H1 (cell line): Measurements from ENCODE around the gene TBX5. TPM values are rescaled to one million over a fixed set of nuclear protein-coding genes. Genes with fewer than 3 reads are reported as not detected.

ENCODE experiments used
- CTCF ChIA-PET: fragments of 300-600 bp; sonication (Branson Sonifier 250); formaldehyde crosslinking; loops from one replicate; lab custom pipeline; 2021; ENCODE audit not compliant: partially characterized antibody; lab: Charles Lee
- POLR2A ChIA-PET: fragments of 300-600 bp; sonication (Branson Sonifier 250); formaldehyde crosslinking; loops from one replicate; lab custom pipeline; 2021; ENCODE audit warnings: inconsistent platforms; ENCODE audit not compliant: partially characterized antibody; lab: Charles Lee
- DNase-seq, 2 experiments: peaks; one replicate each; pipeline versions ENCODE4 v3.0.0 to v3.0.0-alpha.2; 2010 to 2022; ENCODE audit warnings: low spot score in 2 of 2, low read depth in 1 of 2, mixed read lengths in 1 of 2
- FAIRE-seq: peaks from 2 replicates; lab custom pipeline; 2011; peaks lifted over from hg19 to GRCh38; lab: Jason Lieb, UNC
- H2AFZ ChIP-seq: 2 replicates; pipeline ENCODE4 v1.8.1; 2012; ENCODE audit warnings: low read length, inconsistent platforms
- H2AK5ac ChIP-seq: 2 replicates; pipeline ENCODE4 v1.6.1; 2013; ENCODE audit warnings: low read depth, low read length
- H2BK120ac ChIP-seq: replicated peaks from 2 replicates; pipeline ENCODE3; 2013; ENCODE audit warnings: low read depth, low read length, inconsistent platforms
- H2BK12ac ChIP-seq: 2 replicates; pipeline ENCODE4 v1.6.1; 2013; ENCODE audit warnings: low read depth, low read length
- H2BK15ac ChIP-seq: 2 replicates; pipeline ENCODE4 v1.6.1; 2013; ENCODE audit warnings: low read length
- H2BK20ac ChIP-seq: 2 replicates; pipeline ENCODE4 v1.6.1; 2013; ENCODE audit warnings: low read length
- H2BK5ac ChIP-seq: 2 replicates; pipeline ENCODE4 v1.6.1; 2013; ENCODE audit warnings: low read depth, low read length
- H3K14ac ChIP-seq: 2 replicates; pipeline ENCODE4 v1.6.1; 2013; ENCODE audit warnings: inconsistent platforms; ENCODE audit not compliant: insufficient read length
- H3K18ac ChIP-seq: 2 replicates; pipeline ENCODE4 v1.6.1; 2013; ENCODE audit warnings: low read length; ENCODE audit errors: extremely low read depth
- H3K23ac ChIP-seq: 2 replicates; pipeline ENCODE4 v1.6.1; 2013; ENCODE audit warnings: inconsistent platforms; ENCODE audit not compliant: insufficient read length
- H3K23me2 ChIP-seq: 2 replicates; pipeline ENCODE4 v1.6.1; 2013; ENCODE audit warnings: low read depth, low read length
- H3K27ac ChIP-seq: 2 replicates; pipeline ENCODE4 v1.6.1; 2011; ENCODE audit warnings: low read depth, low read length, inconsistent platforms
- H3K27me3 ChIP-seq, 4 experiments: replicated peaks in 1 of 4; 1 replicate in 1 of 4; 2 replicates in 3 of 4; pipeline versions ENCODE4 v1.6.1 to v1.8.1; 2011 to 2013; ENCODE audit warnings: low read length in 3 of 4, mild to moderate bottlenecking in 3 of 4, inconsistent platforms in 2 of 4, mixed read lengths in 2 of 4, moderate library complexity in 1 of 4; ENCODE audit not compliant: control insufficient read depth in 3 of 4, insufficient read depth in 3 of 4; ENCODE audit errors: extremely low read depth in 1 of 4
- H3K36me3 ChIP-seq, 4 experiments: 2 replicates each; pipeline versions ENCODE4 v1.6.1 to v1.8.1; 2011 to 2013; ENCODE audit warnings: mild to moderate bottlenecking in 4 of 4, low read length in 3 of 4, moderate library complexity in 2 of 4, control low read depth in 1 of 4, inconsistent platforms in 1 of 4; ENCODE audit not compliant: insufficient read depth in 4 of 4, control insufficient read depth in 2 of 4
- H3K4ac ChIP-seq: replicated peaks from 2 replicates; pipeline ENCODE3; 2013; ENCODE audit warnings: low read length, low read depth, mixed read lengths, inconsistent platforms; ENCODE audit not compliant: insufficient read length
- H3K4me1 ChIP-seq, 4 experiments: replicated peaks in 1 of 4; 1 replicate in 1 of 4; 2 replicates in 3 of 4; pipeline versions ENCODE4 v1.6.1 to v1.8.1; 2011 to 2013; ENCODE audit warnings: low read length in 3 of 4, inconsistent platforms in 2 of 4, mixed read lengths in 1 of 4; ENCODE audit not compliant: insufficient read depth in 4 of 4, control insufficient read depth in 3 of 4
- H3K4me2 ChIP-seq, 2 experiments: 2 replicates each; pipeline versions ENCODE4 v1.6.1 to v1.8.1; 2011 to 2013; ENCODE audit warnings: low read depth in 2 of 2, low read length in 2 of 2, control low read depth in 1 of 2, inconsistent platforms in 1 of 2, mild to moderate bottlenecking in 1 of 2; ENCODE audit not compliant: insufficient read depth in 1 of 2
- H3K4me3 ChIP-seq, 4 experiments: fragments of 200-600, 300-600 bp in 1 of 4; sonication (generic), shearing (Covaris generic), sonication (Bioruptor Twin) in 1 of 4; 2 replicates each; pipeline versions ENCODE4 v1.5.1 to v1.8.1; 2011 to 2016; ENCODE audit warnings: low read length in 4 of 4, low read depth in 3 of 4, control low read depth in 2 of 4, inconsistent platforms in 2 of 4, mild to moderate bottlenecking in 2 of 4, mixed read lengths in 1 of 4, moderate library complexity in 1 of 4; ENCODE audit not compliant: insufficient read depth in 2 of 4; ENCODE audit errors: extremely low read depth in 1 of 4
- H3K56ac ChIP-seq: replicated peaks from 2 replicates; pipeline ENCODE3; 2013; ENCODE audit warnings: low read depth, mild to moderate bottlenecking, mixed read lengths, low read length, inconsistent platforms; ENCODE audit not compliant: insufficient read length
- H3K79me1 ChIP-seq: 2 replicates; pipeline ENCODE4 v1.6.1; 2013; ENCODE audit warnings: low read depth, low read length, control low read depth
- H3K79me2 ChIP-seq, 2 experiments: 2 replicates each; pipeline versions ENCODE4 v1.6.1 to v1.8.1; 2012 to 2013; ENCODE audit warnings: low read length in 2 of 2, mild to moderate bottlenecking in 2 of 2, inconsistent platforms in 1 of 2; ENCODE audit not compliant: insufficient read depth in 2 of 2, control insufficient read depth in 1 of 2
- H3K9ac ChIP-seq, 4 experiments: replicated peaks in 1 of 4; 1 replicate in 1 of 4; 2 replicates in 3 of 4; pipeline versions ENCODE4 v1.6.1 to v1.8.1; 2011 to 2013; ENCODE audit warnings: low read depth in 3 of 4, low read length in 3 of 4, control low read depth in 2 of 4, mild to moderate bottlenecking in 2 of 4, moderate library complexity in 2 of 4, inconsistent platforms in 1 of 4; ENCODE audit errors: extremely low read depth in 1 of 4
- H3K9me3 ChIP-seq, 2 experiments: 2 replicates each; pipeline versions ENCODE4 v1.6.1 to v1.8.1; 2012 to 2013; ENCODE audit warnings: mild to moderate bottlenecking in 2 of 2, moderate library complexity in 2 of 2, control low read depth in 1 of 2, inconsistent platforms in 1 of 2, low read depth in 1 of 2, low read length in 1 of 2, mixed read lengths in 1 of 2; ENCODE audit not compliant: insufficient read depth in 2 of 2
- H4K20me1 ChIP-seq, 2 experiments: replicated peaks in 1 of 2; 2 replicates each; pipeline versions ENCODE3 to v1.8.1; 2011 to 2013; ENCODE audit warnings: inconsistent platforms in 2 of 2, low read length in 2 of 2, mild to moderate bottlenecking in 1 of 2; ENCODE audit not compliant: insufficient read depth in 2 of 2, control insufficient read depth in 1 of 2
- H4K5ac ChIP-seq: 2 replicates; pipeline ENCODE4 v1.6.1; 2013; ENCODE audit warnings: low read length, low read depth, mixed read lengths, inconsistent platforms; ENCODE audit not compliant: insufficient read length
- H4K8ac ChIP-seq: 2 replicates; pipeline ENCODE4 v1.8.0; 2013; ENCODE audit warnings: mild to moderate bottlenecking, moderate library complexity, low read length, inconsistent platforms; ENCODE audit not compliant: insufficient read depth; ENCODE audit errors: extremely low read depth
- H4K91ac ChIP-seq: replicated peaks from 2 replicates; pipeline ENCODE3; 2013; ENCODE audit warnings: low read length, mixed read lengths, inconsistent platforms; ENCODE audit not compliant: insufficient read length
- CEBPB ChIP-seq: IDR thresholded peaks from 2 replicates; pipeline ENCODE4 v1.6.1; 2012; ENCODE audit warnings: low read depth, low read length
- EZH2 ChIP-seq: fragments of 200-600 bp; sonication (generic); IDR thresholded peaks from 2 replicates; pipeline ENCODE4 v1.7.1; 2012; ENCODE audit warnings: low read depth, mild to moderate bottlenecking, moderate library complexity, low read length, inconsistent platforms; ENCODE audit not compliant: severe bottlenecking
- HDAC6 ChIP-seq: IDR thresholded peaks from one replicate; pipeline ENCODE4 v1.7.1; 2012; ENCODE audit warnings: low read depth, mild to moderate bottlenecking, inconsistent platforms, low read length, moderate library complexity
- RNF2 ChIP-seq: fragments of 200-900, 300-1000 bp; sonication (generic); IDR thresholded peaks from 2 replicates; pipeline ENCODE4 v1.7.1; 2016; ENCODE audit warnings: borderline replicate concordance, low read depth, mild to moderate bottlenecking, antibody characterized with exemption, low read length; ENCODE audit not compliant: poor library complexity, severe bottlenecking; ENCODE audit errors: missing control alignments
- WGBS, 2 experiments: shearing (Covaris generic) in 1 of 2; methylation state at CpG; one replicate each; pipeline versions ENCODE4 v1.1.6 to v1.1.7; 2013 to 2015; ENCODE audit warnings: low lambda C conversion rate in 2 of 2, mixed read lengths in 2 of 2, inconsistent platforms in 1 of 2, low coverage in 1 of 2, missing lambda C conversion rate in 1 of 2; ENCODE audit not compliant: insufficient replicate concordance in 2 of 2, insufficient coverage in 1 of 2, insufficient read length in 1 of 2; ENCODE audit errors: extremely low coverage in 1 of 2, missing lambda C conversion rate in 1 of 2; 5-methylcytosine and 5-hydroxymethylcytosine counted together
- polyA plus RNA-seq, 7 experiments: library from polyadenylated mRNA; depleted of rRNA in 3 of 7; stranded (reverse) in 5 of 7; unstranded in 2 of 7; fragments of >200 nt in 5 of 7; fragments of 200-250 nt in 2 of 7; gene quantifications; 1 replicate in 5 of 7; 2 replicates in 1 of 7; 4 replicates in 1 of 7; pipeline versions ENCODE4 v1.2.1 to v1.2.3, GENCODE V29; 2011 to 2013; ENCODE audit warnings: missing spikeins in 2 of 7, mixed read lengths in 2 of 7
- total RNA-seq: library from RNA; stranded (reverse); fragmentation: NEBNext Ultra II Directional; extraction: Animal tissue kit (Norgen Biotek cat#: 25700); gene quantifications from 2 replicates; pipeline ENCODE4 v1.2.1, GENCODE V29; 2021
- TF ChIP-seq, protein P1 (sequence below): IDR thresholded peaks from 2 replicates; pipeline ENCODE4 v1.6.1; 2012; ENCODE audit warnings: inconsistent platforms

TBX5 gene
- total and polyA plus RNA-seq, 2 of the 8 experiments (the other 6 are each of a cell fraction or from before 2014, with no cell fraction given): 0.05 TPM; not detected in 1

DNA sequence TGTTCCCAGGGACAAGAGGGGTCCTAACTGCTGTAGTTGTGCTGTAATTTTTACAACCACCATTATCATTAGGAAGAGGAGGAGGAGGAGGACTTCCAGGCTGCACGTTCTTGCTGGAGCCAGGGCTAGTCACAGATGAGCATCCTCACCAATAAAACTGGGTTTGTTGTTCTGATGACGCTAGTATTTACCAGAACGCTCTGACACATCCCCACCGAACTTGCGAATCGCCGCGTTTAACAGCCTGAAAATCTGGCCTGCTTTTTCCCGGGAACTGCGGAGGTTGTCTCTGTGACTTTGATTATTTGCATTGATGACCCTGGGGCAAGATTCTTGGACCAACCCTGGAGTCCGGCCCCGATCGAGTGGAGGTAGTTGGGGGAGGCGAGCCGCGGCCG is 10.2 kb downstream of the TBX5 start:
- H3K4me1 ChIP-seq: peaks cover 12 to 38% (median 22%) of the 10 kb centered on the region in 4 experiments
- peaks cover 71 to 84% (median 81%) of the 10 kb centered on the region in 4 experiments for H3K27me3 ChIP-seq
- peaks cover 0 to 28% of the 10 kb centered on the region in 2 experiments for H4K20me1 ChIP-seq
- peak overlapping the region in 2 of 4 experiments; percentile 15 to 44; a peak in 4 of 8 replicates for H3K4me3 ChIP-seq
- no peak overlapping the region for H3K4ac ChIP-seq
- WGBS, 2 experiments: 5% methylated on average over 10 of the region's 17 CpGs; no CpG with 5 or more reads in 1 of the 2 experiments
- H2BK120ac ChIP-seq: no peak overlapping the region
- H3K23me2 ChIP-seq: no peaks in the 10 kb centered on the region
- H3K36me3 ChIP-seq: no peaks in the 10 kb centered on the region
- H3K4me2 ChIP-seq: peak overlapping the region; percentile 46 to 61
- no peaks in the 10 kb centered on the region; the same call in 1 of the 2 replicates for H3K79me1 ChIP-seq
- H4K8ac ChIP-seq: no peak overlapping the region
- no peak overlapping the region for H3K23ac ChIP-seq
- no peaks in the 10 kb centered on the region for H3K79me2 ChIP-seq
- TF ChIP-seq EZH2: peak; percentile 83
- peak; percentile 88 for TF ChIP-seq RNF2
- no peak for TF ChIP-seq CEBPB
- TF ChIP-seq, protein P1, sequence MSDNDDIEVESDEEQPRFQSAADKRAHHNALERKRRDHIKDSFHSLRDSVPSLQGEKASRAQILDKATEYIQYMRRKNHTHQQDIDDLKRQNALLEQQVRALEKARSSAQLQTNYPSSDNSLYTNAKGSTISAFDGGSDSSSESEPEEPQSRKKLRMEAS: no peak
- no peak for TF ChIP-seq HDAC6
- H2AK5ac ChIP-seq: no peak overlapping the region
- FAIRE-seq: no peak
- no peak overlapping the region for H2BK15ac ChIP-seq
- no peak overlapping the region for H3K18ac ChIP-seq
- 0 out of 2 replicates have a peak overlapping the region, but pooled peaks have one; percentile 20 for H2BK12ac ChIP-seq
- H3K27ac ChIP-seq: no peak overlapping the region
- no peak overlapping the region for H2BK20ac ChIP-seq
- ChIA-PET POLR2A (no interaction called here), CTCF (interaction anchor here (3.4 kb wide), 1 partner anchor 228 kb away, joined by 37 read pairs; no protein-coding TSS in a partner anchor)
- no peak overlapping the region for H3K9ac ChIP-seq
- H4K91ac ChIP-seq: no peak overlapping the region
- no peak overlapping the region for H2BK5ac ChIP-seq
- H3K56ac ChIP-seq: no peak overlapping the region
- H4K5ac ChIP-seq: no peak overlapping the region
- no peak overlapping the region for H2AFZ ChIP-seq
- no peak for DNase-seq
- no peak overlapping the region for H3K14ac ChIP-seq
- H3K9me3 ChIP-seq: no peaks in the 10 kb centered on the region
